ENCODE data around the gene CHAMP1. TPM values are rescaled to one million over a fixed set of nuclear protein-coding genes. Genes with fewer than 3 reads are reported as not detected.

CHAMP1 gene, protein sequence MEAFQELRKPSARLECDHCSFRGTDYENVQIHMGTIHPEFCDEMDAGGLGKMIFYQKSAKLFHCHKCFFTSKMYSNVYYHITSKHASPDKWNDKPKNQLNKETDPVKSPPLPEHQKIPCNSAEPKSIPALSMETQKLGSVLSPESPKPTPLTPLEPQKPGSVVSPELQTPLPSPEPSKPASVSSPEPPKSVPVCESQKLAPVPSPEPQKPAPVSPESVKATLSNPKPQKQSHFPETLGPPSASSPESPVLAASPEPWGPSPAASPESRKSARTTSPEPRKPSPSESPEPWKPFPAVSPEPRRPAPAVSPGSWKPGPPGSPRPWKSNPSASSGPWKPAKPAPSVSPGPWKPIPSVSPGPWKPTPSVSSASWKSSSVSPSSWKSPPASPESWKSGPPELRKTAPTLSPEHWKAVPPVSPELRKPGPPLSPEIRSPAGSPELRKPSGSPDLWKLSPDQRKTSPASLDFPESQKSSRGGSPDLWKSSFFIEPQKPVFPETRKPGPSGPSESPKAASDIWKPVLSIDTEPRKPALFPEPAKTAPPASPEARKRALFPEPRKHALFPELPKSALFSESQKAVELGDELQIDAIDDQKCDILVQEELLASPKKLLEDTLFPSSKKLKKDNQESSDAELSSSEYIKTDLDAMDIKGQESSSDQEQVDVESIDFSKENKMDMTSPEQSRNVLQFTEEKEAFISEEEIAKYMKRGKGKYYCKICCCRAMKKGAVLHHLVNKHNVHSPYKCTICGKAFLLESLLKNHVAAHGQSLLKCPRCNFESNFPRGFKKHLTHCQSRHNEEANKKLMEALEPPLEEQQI
- 22.6 to 24.5 TPM (median 23.8 TPM) in 5 replicates for total RNA-seq (2022; extraction: Qiagen RNA extraction)

DNA sequence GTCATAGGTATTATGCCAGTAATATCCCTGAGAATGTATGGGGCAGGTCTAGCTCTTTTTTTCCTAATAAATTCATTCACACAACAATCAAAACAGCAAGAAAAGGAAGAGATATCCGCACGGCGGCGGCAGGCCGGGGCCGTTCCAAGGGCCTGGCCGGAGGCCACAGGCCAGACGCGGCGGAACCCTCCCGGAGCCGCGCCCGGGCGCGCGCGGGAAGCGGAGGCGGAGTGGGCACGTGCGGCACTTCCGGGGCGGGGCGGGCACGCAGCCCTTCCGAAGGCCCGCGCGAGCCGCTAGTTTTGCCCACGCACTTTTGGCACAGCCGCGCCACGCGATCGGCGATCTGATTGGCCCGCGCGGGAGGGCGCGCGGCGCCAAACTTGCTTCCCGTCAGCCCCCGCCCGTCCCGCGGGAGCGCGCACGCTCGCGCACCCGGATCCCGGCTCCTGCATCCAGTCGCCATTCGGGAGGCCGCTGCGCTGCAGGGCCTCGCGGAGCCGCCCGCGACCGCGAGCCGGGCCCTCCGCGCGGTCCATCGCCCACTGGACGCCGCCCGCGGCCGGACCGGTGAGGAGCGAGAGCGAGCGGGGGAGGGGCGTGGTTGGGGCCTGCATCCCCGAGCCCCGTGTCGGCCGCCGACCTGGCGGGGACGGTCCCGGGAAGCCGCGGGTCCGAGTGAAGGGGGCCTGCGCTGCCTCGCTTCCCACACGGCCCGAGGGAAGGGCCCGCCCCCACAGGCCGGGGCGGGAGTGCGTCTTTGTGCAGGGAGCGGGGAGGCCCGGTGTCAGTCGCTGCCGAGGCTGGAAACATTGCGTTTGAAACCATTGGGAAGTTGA, at the start of gene CHAMP1:
Gene CHAMP1, plus strand, starts transcription at position 430 of the 839 bp plus-strand sequence. CDS start 9,340 bp downstream, outside the sequence.

GRCh38 chr13:114281351-114282040, 32.8 kb upstream of the CHAMP1 start, which contains the start of gene UPF3A:
Gene UPF3A, plus strand, starts transcription at chr13:114281601. Its CDS starts 39 bp downstream, at chr13:114281640.

Other genes with a start within 250 kb of the CHAMP1 start
- 8.1 to 12.9 TPM (median 10.1 TPM) in 5 replicates for gene RASA3, start 181.9 kb upstream of the CHAMP1 start, total RNA-seq (2022; extraction: Qiagen RNA extraction)
- not detected in 5 replicates for gene CFAP97D2, start 135.2 kb upstream of the CHAMP1 start, total RNA-seq (2022; extraction: Qiagen RNA extraction)
- gene CDC16, start 79.6 kb upstream of the CHAMP1 start, total RNA-seq (2022; extraction: Qiagen RNA extraction), result 38.6 to 46.3 TPM (median 44.6 TPM) in 5 replicates
- 31.5 to 34.8 TPM (median 32.7 TPM) in 5 replicates for gene UPF3A, start 32.9 kb upstream of the CHAMP1 start, total RNA-seq (2022; extraction: Qiagen RNA extraction)